Neural cell (in vitro differentiated cells): ENCODE results near the gene ALDH1L1. TPM values are rescaled to one million over a fixed set of nuclear protein-coding genes. Genes with fewer than 3 reads are reported as not detected.

ENCODE experiments used
- polyA plus RNA-seq: library from polyadenylated mRNA; depleted of rRNA; stranded (reverse); fragments of >200 nt; gene quantifications from 2 replicates; pipeline ENCODE4 v1.2.3, GENCODE V29; 2014
- small RNA-seq, 3 experiments: library from RNA; depleted of rRNA; stranded (forward); fragments of <200 nt; gene quantifications; one replicate each; pipeline ENCODE3, GENCODE V24; 2012

ALDH1L1 gene
- polyA plus RNA-seq, 1 donor from 2014 or later, result not detected

Small RNA genes lying within 50 kb of the gene (small RNA-seq; reads per million reads assigned to genes)
- gene RNU1-30P, result 0.10 to 4.3 (median 0.33) reads per million in 3 experiments

Other genes with a start within 250 kb of the ALDH1L1 start
- gene ROPN1B, start 211.4 kb downstream of the ALDH1L1 start, polyA plus RNA-seq, result 0.11 TPM in 1 of 2 replicates, not detected in the other
- 80.0 and 90.4 TPM in 2 replicates for gene SLC41A3, start 96.5 kb downstream of the ALDH1L1 start, polyA plus RNA-seq
- gene KLF15, start 176.8 kb upstream of the ALDH1L1 start, polyA plus RNA-seq, result 0.46 TPM in 1 of 2 replicates, not detected in the other
- gene CFAP100, start 214.3 kb upstream of the ALDH1L1 start, polyA plus RNA-seq, result 2.3 TPM in 1 of 2 replicates, not detected in the other